Lower leg skin (tissue), 3 donors: ENCODE data around the gene DNAH11.

Source experiments
- CTCF ChIP-seq, 3 donors: fragments of 450-650 bp; IDR thresholded peaks; one replicate each; pipeline ENCODE4 v1.5.1; 2016; ENCODE audit warnings: antibody characterized with exemption in 3 of 3, mild to moderate bottlenecking in 3 of 3, moderate library complexity in 2 of 3
- POLR2A ChIP-seq, 2 donors: fragments of 450-650 bp; IDR thresholded peaks; one replicate each; pipeline ENCODE4 v1.6.1; 2016 to 2017; ENCODE audit warnings: antibody characterized with exemption in 2 of 2, mild to moderate bottlenecking in 1 of 2, moderate library complexity in 1 of 2

GRCh38 chr7:21898265-21898930, 355.6 kb downstream of the DNAH11 start:
- no peak for TF ChIP-seq CTCF (IDR thresholded peaks at IDR 0.05)
- no peak for TF ChIP-seq POLR2A (IDR thresholded peaks at IDR 0.05)
